GM13977 (cell line): ENCODE results near the gene ZNF223.
A peak's percentile ranks its signal among the peaks of the same experiment; 100 is the strongest.

Experiments
- DNase-seq: peaks from one replicate; pipeline ENCODE4 v3.0.0; 2012; ENCODE audit warnings: low spot score
- CTCF ChIP-seq: IDR thresholded peaks from 2 replicates; pipeline ENCODE4 v1.5.1; 2012; ENCODE audit warnings: mild to moderate bottlenecking, control low read depth; ENCODE audit not compliant: insufficient read depth; ENCODE audit errors: extremely low read depth, missing control alignments
- in situ Hi-C: fragments of 300-500 bp; cut with MboI; formaldehyde crosslinking; loops from one replicate; pipeline ENCODE4 v1.12.0; 2022; ENCODE audit warnings: low sequenced_read_pairs, low pct_unique_long_range_greater_than_20kb, mixed read lengths, inconsistent platforms; ENCODE audit not compliant: unreplicated experiment

ZNF223 gene

GRCh38 chr19:44010468-44010867 is 41.4 kb upstream of the ZNF223 start:
- DNase-seq = no peak
- in situ Hi-C loops = no loop called here

GRCh38 chr19:44019498-44019897 is 32.3 kb upstream of the ZNF223 start:
- in situ Hi-C loops = no loop called here
- DNase-seq = no peak
- TF ChIP-seq CTCF = no peak

More at GRCh38 chr19:44010468-44010867, 41.4 kb upstream of the ZNF223 start:
- no peak for TF ChIP-seq CTCF

- no peak for TF ChIP-seq CTCF
- DNase-seq = no peak
- in situ Hi-C loops = no loop called here
These were observed 30.6 kb upstream of the ZNF223 start for GRCh38 chr19:44021221-44021620.

- DNase-seq = no peak
- in situ Hi-C loops = no loop called here
- no peak for TF ChIP-seq CTCF
These were observed 27.0 kb upstream of the ZNF223 start for GRCh38 chr19:44024900-44025216.

GRCh38 chr19:44025217-44025936 is 26.5 kb upstream of the ZNF223 start, which contains the start of gene ZNF222:
ZNF222 (plus strand) TSS chr19:44025379; CDS start chr19:44025437, 58 bp downstream.
- no peak for TF ChIP-seq CTCF
- peak; percentile 71 for DNase-seq
- in situ Hi-C loops = no loop called here

GRCh38 chr19:44026622-44027021 is 25.2 kb upstream of the ZNF223 start:
- in situ Hi-C loops = no loop called here
- TF ChIP-seq CTCF = no peak
- DNase-seq = no peak
